Keratinocyte (primary cell): ENCODE measurements around the gene TMEM147. TPM values are rescaled to one million over a fixed set of nuclear protein-coding genes. Genes with fewer than 3 reads are reported as not detected.
A peak's percentile ranks its signal among the peaks of the same experiment; 100 is the strongest.

Experiments
- DNase-seq: peaks from one replicate; pipeline ENCODE4 v3.0.0-alpha.2; 2011; ENCODE audit warnings: low read depth, missing footprints, low spot score
- FAIRE-seq: peaks from 2 replicates; lab custom pipeline; 2011; peaks lifted over from hg19 to GRCh38; lab: Jason Lieb, UNC
- H2AFZ ChIP-seq: 2 replicates; pipeline ENCODE4 v1.6.0; 2012; ENCODE audit warnings: low read length, control low read depth, inconsistent platforms; ENCODE audit not compliant: control insufficient read depth
- H3K27ac ChIP-seq: 2 replicates; pipeline ENCODE4 v1.5.1; 2011; ENCODE audit warnings: low read length; ENCODE audit not compliant: control insufficient read depth, insufficient read depth
- H3K27me3 ChIP-seq: 3 replicates; pipeline ENCODE4 v1.6.0; 2011; ENCODE audit warnings: low read length; ENCODE audit not compliant: control insufficient read depth, insufficient read depth; ENCODE audit errors: extremely low read depth
- H3K36me3 ChIP-seq, 2 experiments: 2 replicates in 1 of 2; 3 replicates in 1 of 2; pipeline ENCODE4 v1.5.1; 2011; ENCODE audit warnings: low read length in 2 of 2, mild to moderate bottlenecking in 1 of 2; ENCODE audit not compliant: control insufficient read depth in 2 of 2, insufficient read depth in 2 of 2; ENCODE audit errors: extremely low read depth in 1 of 2
- H3K4me1 ChIP-seq: 3 replicates; pipeline ENCODE4 v1.5.1; 2011; ENCODE audit warnings: low read length; ENCODE audit not compliant: control insufficient read depth, insufficient read depth; ENCODE audit errors: extremely low read depth
- H3K4me2 ChIP-seq: 3 replicates; pipeline ENCODE4 v1.6.0; 2011; ENCODE audit warnings: low read depth, low read length; ENCODE audit not compliant: control insufficient read depth, insufficient read depth; ENCODE audit errors: extremely low read depth
- H3K4me3 ChIP-seq, 3 experiments: fragments of 200-600 bp in 1 of 3; sonication (generic) in 1 of 3; 2 replicates in 2 of 3; 3 replicates in 1 of 3; pipeline ENCODE4 v1.5.1; 2011 to 2016; ENCODE audit warnings: low read length in 3 of 3, mild to moderate bottlenecking in 3 of 3, control low read depth in 2 of 3, inconsistent platforms in 1 of 3, low read depth in 1 of 3, mixed read lengths in 1 of 3, mixed run types in 1 of 3, moderate library complexity in 1 of 3; ENCODE audit not compliant: control insufficient read depth in 2 of 3, insufficient read depth in 2 of 3; ENCODE audit errors: extremely low read depth in 1 of 3
- H3K79me2 ChIP-seq: 2 replicates; pipeline ENCODE4 v1.6.0; 2012; ENCODE audit warnings: low read length; ENCODE audit not compliant: control insufficient read depth, insufficient read depth
- H3K9ac ChIP-seq: 3 replicates; pipeline ENCODE4 v1.6.0; 2011; ENCODE audit warnings: low read length; ENCODE audit not compliant: control insufficient read depth, insufficient read depth; ENCODE audit errors: extremely low read depth
- H3K9me1 ChIP-seq: 3 replicates; pipeline ENCODE4 v1.6.0; 2011; ENCODE audit warnings: low read length; ENCODE audit not compliant: control insufficient read depth, insufficient read depth; ENCODE audit errors: extremely low read depth
- H3K9me3 ChIP-seq: 2 replicates; pipeline ENCODE4 v1.5.1; 2012; ENCODE audit warnings: low read depth, low read length; ENCODE audit not compliant: control insufficient read depth
- H4K20me1 ChIP-seq: 3 replicates; pipeline ENCODE4 v1.6.0; 2011; ENCODE audit warnings: low read length; ENCODE audit not compliant: control insufficient read depth, insufficient read depth; ENCODE audit errors: extremely low read depth
- EZH2 ChIP-seq: IDR thresholded peaks from one replicate; pipeline ENCODE4 v1.6.1; 2012; ENCODE audit warnings: inconsistent platforms, mild to moderate bottlenecking, low read length, moderate library complexity
- dilution Hi-C: fragments of 300-500 bp; cut with MboI; formaldehyde crosslinking; loops from one replicate; pipeline ENCODE4 v1.7.0; 2020; ENCODE audit warnings: low sequenced_read_pairs; ENCODE audit not compliant: extremely low pct_ligation_motif_present
- polyA plus RNA-seq, 5 experiments: library from polyadenylated mRNA; depleted of rRNA in 3 of 5; stranded (reverse) in 3 of 5; stranded (forward) in 1 of 5; unstranded in 1 of 5; fragments of >200 nt; gene quantifications; 1 replicate in 1 of 5; 2 replicates in 3 of 5; 3 replicates in 1 of 5; pipeline versions ENCODE4 v1.2.1 to v1.2.3, GENCODE V29; 2011 to 2012; ENCODE audit warnings: missing spikeins in 2 of 5, low read depth in 1 of 5, low replicate concordance in 1 of 5
- TF ChIP-seq, protein P1 (sequence below), 3 experiments: IDR thresholded peaks in 1 of 3; conservative IDR thresholded peaks in 1 of 3; optimal IDR thresholded peaks in 1 of 3; 2 replicates in 2 of 3; 3 replicates in 1 of 3; pipeline versions ENCODE3 to v1.5.1; 2011; ENCODE audit warnings: low read length in 3 of 3, mild to moderate bottlenecking in 3 of 3, moderate library complexity in 2 of 3, control low read depth in 1 of 3, inconsistent platforms in 1 of 3; ENCODE audit not compliant: insufficient read depth in 2 of 3; ENCODE audit errors: extremely low read depth in 1 of 3

Gene TMEM147
- polyA plus RNA-seq, 1 donor (not counting 4 experiments of a cell fraction or from before 2014, with no cell fraction given), result 134 TPM

DNA sequence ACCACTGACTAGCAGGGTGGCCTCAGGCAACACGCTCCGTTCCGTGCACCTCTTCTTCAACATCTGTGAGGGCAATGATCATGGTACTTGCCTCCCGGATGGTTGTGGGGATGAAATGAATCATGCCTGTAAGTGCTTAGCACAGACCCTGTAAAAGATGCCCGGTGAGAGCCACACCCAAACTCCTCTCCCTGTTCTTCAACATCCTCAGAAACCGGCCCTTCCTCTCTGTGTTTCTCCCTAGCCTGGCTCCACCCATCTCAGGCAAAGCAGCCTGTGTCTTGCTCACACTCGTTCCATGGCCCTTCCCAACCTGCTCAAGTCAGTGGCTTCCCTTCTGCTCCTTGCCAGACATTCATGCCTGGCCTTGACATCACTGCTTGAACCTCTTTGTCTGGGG lies 26.1 kb upstream of the TMEM147 start:
- peak overlapping the region; percentile 10 for H3K4me2 ChIP-seq
- no peaks in the 10 kb centered on the region for H3K9me3 ChIP-seq
- dilution Hi-C loops, result no loop called here
- DNase-seq, result peak; percentile 90
- no peak overlapping the region for H3K27ac ChIP-seq
- no peaks in the 10 kb centered on the region for H3K36me3 ChIP-seq
- no peak for TF ChIP-seq EZH2
- TF ChIP-seq, protein P1, sequence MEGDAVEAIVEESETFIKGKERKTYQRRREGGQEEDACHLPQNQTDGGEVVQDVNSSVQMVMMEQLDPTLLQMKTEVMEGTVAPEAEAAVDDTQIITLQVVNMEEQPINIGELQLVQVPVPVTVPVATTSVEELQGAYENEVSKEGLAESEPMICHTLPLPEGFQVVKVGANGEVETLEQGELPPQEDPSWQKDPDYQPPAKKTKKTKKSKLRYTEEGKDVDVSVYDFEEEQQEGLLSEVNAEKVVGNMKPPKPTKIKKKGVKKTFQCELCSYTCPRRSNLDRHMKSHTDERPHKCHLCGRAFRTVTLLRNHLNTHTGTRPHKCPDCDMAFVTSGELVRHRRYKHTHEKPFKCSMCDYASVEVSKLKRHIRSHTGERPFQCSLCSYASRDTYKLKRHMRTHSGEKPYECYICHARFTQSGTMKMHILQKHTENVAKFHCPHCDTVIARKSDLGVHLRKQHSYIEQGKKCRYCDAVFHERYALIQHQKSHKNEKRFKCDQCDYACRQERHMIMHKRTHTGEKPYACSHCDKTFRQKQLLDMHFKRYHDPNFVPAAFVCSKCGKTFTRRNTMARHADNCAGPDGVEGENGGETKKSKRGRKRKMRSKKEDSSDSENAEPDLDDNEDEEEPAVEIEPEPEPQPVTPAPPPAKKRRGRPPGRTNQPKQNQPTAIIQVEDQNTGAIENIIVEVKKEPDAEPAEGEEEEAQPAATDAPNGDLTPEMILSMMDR (optimal IDR thresholded peaks at IDR 0.05 in 1 of 3, IDR thresholded peaks at IDR 0.05 in 1 of 3, conservative IDR thresholded peaks at IDR 0.05 in 1 of 3; ENCODE audit: extremely low read depth in 1 of 3, insufficient read depth in 2 of 3, low read length in 3 of 3), result no peak
- no peak overlapping the region for H3K4me3 ChIP-seq
- no peaks in the 10 kb centered on the region for H4K20me1 ChIP-seq
- no peaks in the 10 kb centered on the region for H3K9me1 ChIP-seq
- H2AFZ ChIP-seq, result peak overlapping the region; percentile 63
- FAIRE-seq, result peak; percentile 96
- H3K79me2 ChIP-seq, result no peaks in the 10 kb centered on the region
- H3K9ac ChIP-seq, result no peak overlapping the region
- H3K27me3 ChIP-seq, result peaks cover 3% of the 10 kb centered on the region
- H3K4me1 ChIP-seq, result peaks cover 16% of the 10 kb centered on the region

DNA sequence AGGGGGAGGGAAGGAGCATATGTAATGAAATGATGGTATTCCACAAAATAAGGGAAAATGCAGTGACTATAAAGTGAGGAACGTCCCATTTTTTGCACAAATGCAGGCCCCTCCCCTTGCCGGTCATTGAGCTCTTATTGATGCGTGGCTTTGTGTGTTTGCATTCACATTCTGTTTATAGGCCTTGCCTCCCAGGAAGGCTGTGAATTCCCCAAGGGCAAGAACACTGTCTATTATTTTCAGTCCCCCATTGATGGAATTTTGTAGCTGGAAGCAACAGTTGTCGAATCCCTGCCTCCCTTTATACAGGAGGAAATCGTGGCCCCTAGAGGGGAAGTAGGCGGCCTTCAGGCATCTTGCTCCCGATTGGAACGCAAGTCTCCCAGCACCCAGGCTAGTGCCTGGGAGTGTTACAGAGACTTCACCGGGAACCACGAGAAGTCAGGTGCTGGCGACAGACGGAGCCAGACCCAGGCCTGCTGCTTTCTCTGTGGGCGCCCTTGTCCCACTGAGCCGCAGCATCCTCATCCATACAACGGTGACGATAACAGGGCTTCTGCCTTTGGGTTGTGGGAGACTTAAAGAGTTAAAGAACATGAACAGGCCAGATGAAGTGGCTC lies 24.2 kb upstream of the TMEM147 start:
- peaks cover 16% of the 10 kb centered on the region for H3K4me1 ChIP-seq
- dilution Hi-C loops, result no loop called here
- DNase-seq, result no peak
- no peaks in the 10 kb centered on the region for H3K9me3 ChIP-seq
- H3K36me3 ChIP-seq, result no peaks in the 10 kb centered on the region
- H4K20me1 ChIP-seq, result no peaks in the 10 kb centered on the region
- peaks cover 4% of the 10 kb centered on the region for H3K27me3 ChIP-seq
- no peak overlapping the region for H3K4me2 ChIP-seq
- no peak overlapping the region for H3K27ac ChIP-seq
- FAIRE-seq, result no peak
- H3K4me3 ChIP-seq, result no peak overlapping the region
- H3K79me2 ChIP-seq, result no peaks in the 10 kb centered on the region
- H3K9ac ChIP-seq, result no peak overlapping the region
- no peak overlapping the region for H2AFZ ChIP-seq
- no peak for TF ChIP-seq EZH2
- TF ChIP-seq, protein P1 (optimal IDR thresholded peaks at IDR 0.05 in 1 of 3, IDR thresholded peaks at IDR 0.05 in 1 of 3, conservative IDR thresholded peaks at IDR 0.05 in 1 of 3; ENCODE audit: extremely low read depth in 1 of 3, insufficient read depth in 2 of 3, low read length in 3 of 3), result no peak
- no peaks in the 10 kb centered on the region for H3K9me1 ChIP-seq
